ENCODE results near the gene RMND5A. TPM values are rescaled to one million over a fixed set of nuclear protein-coding genes. Genes with fewer than 3 reads are reported as not detected.

RMND5A gene
- total and polyA plus RNA-seq, 2 experiments from 2014 or later: 23.0 to 80.8 TPM

GRCh38 chr2:86686905-86687304 lies 33.2 kb upstream of the RMND5A start:
- H3K79me2 ChIP-seq: no peaks in the 10 kb centered on the region
- TF ChIP-seq EZH2 (IDR thresholded peaks at IDR 0.05; ENCODE audit: borderline replicate concordance): no peak
- TF ChIP-seq EZH2phosphoT487 (IDR thresholded peaks at IDR 0.05; ENCODE audit: low read depth, severe bottlenecking, unreplicated experiment): no peak
- no peak for TF ChIP-seq CTCF (IDR thresholded peaks at IDR 0.05; ENCODE audit: poor library complexity)
- no peaks in the 10 kb centered on the region for H3K9me2 ChIP-seq (replicated peaks; ENCODE audit: insufficient read depth)
- no peak overlapping the region for H2AFZ ChIP-seq
- no peaks in the 10 kb centered on the region for H4K20me1 ChIP-seq (ENCODE audit: insufficient read depth, poor library complexity, severe bottlenecking)
- H3K27ac ChIP-seq: no peak overlapping the region
- no peaks in the 10 kb centered on the region for H3K27me3 ChIP-seq
- H3K36me3 ChIP-seq (replicated peaks; ENCODE audit: insufficient read depth, low read depth): no peaks in the 10 kb centered on the region
- H3K4me3 ChIP-seq: no peak overlapping the region
- DNase-seq (ENCODE audit: low spot score): no peak
- H3K9me3 ChIP-seq (ENCODE audit: low read depth): no peaks in the 10 kb centered on the region
- no peaks in the 10 kb centered on the region for H3K4me1 ChIP-seq (ENCODE audit: insufficient read depth)
- H3K4me2 ChIP-seq: no peak overlapping the region
- 61% methylated on average over 2 of the region's 2 CpGs for WGBS (ENCODE audit: low lambda C conversion rate, missing lambda C conversion rate)

GRCh38 chr2:86695053-86695691 lies 24.9 kb upstream of the RMND5A start:
- Histone ChIP-seq H3K27ac (peak overlapping the region; percentile 96), H3K4me1 (ENCODE audit: insufficient read depth) (no peaks in the 10 kb centered on the region), H3K27me3 (no peaks in the 10 kb centered on the region), H3K36me3 (replicated peaks; ENCODE audit: insufficient read depth, low read depth) (no peaks in the 10 kb centered on the region), H3K4me3 (no peak overlapping the region), H3K9me3 (ENCODE audit: low read depth) (no peaks in the 10 kb centered on the region), H3K79me2 (no peaks in the 10 kb centered on the region), H3K4me2 (peak overlapping the region; percentile 16), H2AFZ (no peak overlapping the region), H4K20me1 (ENCODE audit: insufficient read depth, poor library complexity, severe bottlenecking) (no peaks in the 10 kb centered on the region), H3K9me2 (replicated peaks; ENCODE audit: insufficient read depth) (no peaks in the 10 kb centered on the region)
- whole genome bisulfite sequencing (ENCODE audit: low lambda C conversion rate, missing lambda C conversion rate): 79% methylated on average over 9 of the region's 9 CpGs
- peak; percentile 85 for DNase-seq (ENCODE audit: low spot score)
- TF ChIP-seq EZH2 (IDR thresholded peaks at IDR 0.05; ENCODE audit: borderline replicate concordance) (no peak), CTCF (IDR thresholded peaks at IDR 0.05; ENCODE audit: poor library complexity) (no peak), EZH2phosphoT487 (IDR thresholded peaks at IDR 0.05; ENCODE audit: low read depth, severe bottlenecking, unreplicated experiment) (no peak)

- no peaks in the 10 kb centered on the region for H3K4me1 ChIP-seq (ENCODE audit: insufficient read depth)
- no peak for DNase-seq (ENCODE audit: low spot score)
- H3K36me3 ChIP-seq (replicated peaks; ENCODE audit: insufficient read depth, low read depth): no peaks in the 10 kb centered on the region
- H3K9me2 ChIP-seq (replicated peaks; ENCODE audit: insufficient read depth): no peaks in the 10 kb centered on the region
- H3K4me2 ChIP-seq: no peak overlapping the region
- TF ChIP-seq EZH2 (IDR thresholded peaks at IDR 0.05; ENCODE audit: borderline replicate concordance) (no peak), EZH2phosphoT487 (IDR thresholded peaks at IDR 0.05; ENCODE audit: low read depth, severe bottlenecking, unreplicated experiment) (no peak), CTCF (IDR thresholded peaks at IDR 0.05; ENCODE audit: poor library complexity) (no peak)
- no peak overlapping the region for H2AFZ ChIP-seq
- no peaks in the 10 kb centered on the region for H3K79me2 ChIP-seq
- H3K27ac ChIP-seq: peak overlapping the region; percentile 65
- H3K9me3 ChIP-seq (ENCODE audit: low read depth): no peaks in the 10 kb centered on the region
- no peak overlapping the region for H3K4me3 ChIP-seq
- H3K27me3 ChIP-seq: no peaks in the 10 kb centered on the region
- no peaks in the 10 kb centered on the region for H4K20me1 ChIP-seq (ENCODE audit: insufficient read depth, poor library complexity, severe bottlenecking)
Measured at GRCh38 chr2:86697551-86698104, 22.5 kb upstream of the RMND5A start.
